NCI-H1105 treated with DMSO at 0.1 percent for 48 hours (cell line): Measurements from ENCODE around the gene RASA3.

ENCODE experiments used
- DNase-seq: peaks from one replicate; lab custom pipeline; 2025; lab: John Stamatoyannopoulos, UW

RASA3 gene

DNA sequence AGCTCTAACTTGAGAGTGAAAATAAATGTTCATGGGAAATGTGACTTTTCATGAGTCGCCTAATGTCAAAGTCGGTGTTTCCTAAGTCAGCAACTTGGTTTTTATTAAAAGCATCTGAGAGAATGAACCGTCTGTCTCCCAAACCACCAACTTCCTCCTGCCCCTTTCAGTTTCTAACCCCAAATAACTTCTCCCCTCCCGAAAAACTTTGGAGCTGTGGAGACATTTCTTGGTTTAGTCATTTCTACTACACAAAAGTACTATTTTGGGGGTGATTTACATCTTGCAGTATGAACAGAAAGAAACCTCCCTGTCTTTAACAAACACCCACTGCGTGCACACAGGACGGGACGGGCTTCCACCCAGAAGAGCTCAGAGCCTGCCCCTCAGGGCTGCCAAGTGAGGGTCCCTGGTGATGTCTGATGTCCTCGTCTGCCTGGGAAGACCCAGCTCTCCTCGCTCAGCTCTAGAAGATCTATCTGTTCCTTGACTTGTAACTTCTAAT, 65.0 kb downstream of the RASA3 start:
- no peak for DNase-seq

DNA sequence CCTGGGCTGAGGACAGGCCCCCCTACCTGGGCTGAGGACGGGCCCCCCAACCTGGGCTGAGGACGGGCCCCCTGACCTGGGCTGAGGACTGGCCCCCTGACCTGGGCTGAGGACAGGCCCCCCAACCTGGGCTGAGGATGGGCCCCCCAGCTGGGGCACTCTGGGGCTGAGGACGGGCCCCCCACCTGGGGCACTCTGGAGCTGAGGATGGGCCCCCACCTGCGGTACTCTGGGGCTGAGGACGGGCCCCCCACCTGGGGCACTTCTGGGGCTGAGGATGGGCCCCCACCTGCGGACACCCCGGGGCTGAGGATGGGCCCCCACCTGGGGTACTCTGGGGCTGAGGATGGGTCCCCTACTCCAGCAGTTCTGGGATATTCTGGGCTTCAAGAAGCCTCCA, 65.5 kb downstream of the RASA3 start:
- no peak for DNase-seq

DNA sequence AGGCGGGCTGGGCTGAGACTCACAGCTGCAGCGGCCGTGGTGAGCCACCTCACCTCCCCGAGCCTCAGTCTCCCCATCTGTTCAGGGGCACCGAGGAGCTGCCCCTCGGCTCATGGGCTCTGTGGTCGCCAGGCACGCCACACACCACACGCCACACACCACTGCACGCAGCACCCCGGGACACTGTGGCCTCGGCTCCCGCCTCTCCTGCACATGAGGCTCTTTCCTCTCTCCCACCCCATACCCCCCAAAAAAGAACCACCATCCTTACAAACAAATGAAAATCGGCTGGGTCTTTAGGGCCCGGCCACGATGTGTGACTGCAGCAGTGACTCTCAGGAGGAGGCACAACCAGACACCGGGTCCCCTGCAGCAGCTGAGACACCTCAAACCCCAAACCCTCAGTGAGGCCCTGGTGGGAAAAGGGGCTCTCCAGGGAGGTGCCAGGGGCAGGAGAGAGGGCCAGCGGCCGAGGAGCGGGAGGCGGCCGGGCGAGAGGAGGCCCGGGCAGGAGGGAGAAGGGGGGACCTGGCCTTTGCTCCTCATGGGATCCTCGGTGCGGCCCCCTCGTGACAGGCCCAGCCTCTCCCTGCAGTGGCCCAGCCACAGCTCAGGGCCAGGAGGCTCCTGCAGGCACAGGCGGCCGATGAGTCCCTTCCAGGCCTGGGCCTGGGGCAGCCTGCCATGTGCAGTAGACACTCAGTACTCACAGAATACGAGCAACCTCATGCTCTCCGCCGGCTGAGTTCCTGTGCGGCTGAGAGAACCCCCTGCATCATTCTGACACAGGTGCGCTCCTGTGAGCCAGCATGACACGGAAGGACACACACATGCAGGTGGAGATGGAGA, 66.3 kb downstream of the RASA3 start:
- no peak for DNase-seq

DNA sequence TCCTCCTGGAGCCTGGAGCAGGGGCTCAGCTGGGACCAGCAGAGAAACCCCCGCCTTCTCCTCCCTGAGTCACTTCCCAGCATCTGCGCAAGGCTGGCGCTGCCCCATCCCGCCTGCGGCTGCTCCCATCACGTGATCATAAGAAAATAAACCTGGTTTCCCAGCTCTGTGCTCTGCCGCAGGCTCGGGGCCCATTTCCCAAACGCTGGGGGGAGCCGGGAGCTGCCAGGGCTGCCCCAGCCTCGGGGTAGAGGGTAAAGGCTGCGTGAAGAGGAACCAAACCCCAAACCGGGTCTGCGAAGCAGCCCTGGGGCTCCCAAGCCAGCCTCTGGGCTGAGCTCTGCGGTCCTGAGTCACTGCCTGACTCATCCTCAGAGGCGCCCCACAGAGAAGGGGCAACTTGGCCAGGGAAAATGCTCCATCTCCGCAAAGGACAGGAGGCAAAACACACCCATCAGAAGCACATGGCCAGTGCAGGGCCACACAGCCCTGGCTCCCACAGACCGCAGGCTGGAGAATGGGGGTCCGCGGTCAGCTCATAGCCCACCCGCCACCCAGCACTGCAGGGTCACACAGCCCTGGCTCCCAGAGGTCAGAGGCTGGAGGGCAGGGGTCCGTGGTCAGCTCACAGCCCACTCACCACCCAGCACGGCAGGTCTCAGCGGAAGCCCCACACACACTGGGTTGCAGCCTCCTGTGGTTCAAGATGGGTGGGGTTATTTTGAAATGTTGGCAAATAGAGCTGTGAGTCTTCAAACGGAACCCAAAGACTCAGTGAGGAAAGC, 67.1 kb downstream of the RASA3 start:
- no peak for DNase-seq

DNA sequence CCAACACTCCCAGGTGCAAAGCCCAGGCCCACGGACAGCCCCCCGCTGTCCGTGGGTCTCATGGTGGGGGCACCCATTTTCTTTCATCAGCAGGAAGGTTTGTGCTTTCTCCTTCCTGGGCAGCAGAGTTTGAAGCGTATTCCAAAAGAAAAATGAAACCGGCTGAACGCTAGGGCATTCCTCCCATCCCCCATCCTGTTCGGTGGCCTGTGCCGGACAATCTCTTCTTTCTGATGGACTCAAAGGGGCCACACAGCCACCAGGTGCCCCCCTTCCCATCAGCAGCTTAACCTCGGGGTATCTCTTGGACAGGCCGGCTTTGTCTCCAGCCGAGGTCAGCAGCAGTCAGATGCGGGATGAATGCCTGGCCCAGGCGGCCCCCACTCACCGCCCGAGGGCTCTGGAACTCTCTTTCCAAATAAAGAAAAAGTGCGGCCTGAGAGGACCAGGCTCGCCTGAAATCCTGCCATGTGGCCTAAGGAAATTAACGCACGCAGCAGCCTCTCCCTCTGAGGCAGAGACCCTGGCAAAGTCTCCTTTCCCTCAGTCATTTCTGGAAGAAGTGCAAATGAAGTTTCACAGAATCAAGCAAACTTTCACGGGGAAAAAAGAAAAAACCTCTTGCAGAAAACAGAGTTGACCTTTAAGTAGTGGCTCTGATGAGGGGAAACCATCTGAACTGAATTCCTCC, 67.8 kb downstream of the RASA3 start:
- no peak for DNase-seq

DNA sequence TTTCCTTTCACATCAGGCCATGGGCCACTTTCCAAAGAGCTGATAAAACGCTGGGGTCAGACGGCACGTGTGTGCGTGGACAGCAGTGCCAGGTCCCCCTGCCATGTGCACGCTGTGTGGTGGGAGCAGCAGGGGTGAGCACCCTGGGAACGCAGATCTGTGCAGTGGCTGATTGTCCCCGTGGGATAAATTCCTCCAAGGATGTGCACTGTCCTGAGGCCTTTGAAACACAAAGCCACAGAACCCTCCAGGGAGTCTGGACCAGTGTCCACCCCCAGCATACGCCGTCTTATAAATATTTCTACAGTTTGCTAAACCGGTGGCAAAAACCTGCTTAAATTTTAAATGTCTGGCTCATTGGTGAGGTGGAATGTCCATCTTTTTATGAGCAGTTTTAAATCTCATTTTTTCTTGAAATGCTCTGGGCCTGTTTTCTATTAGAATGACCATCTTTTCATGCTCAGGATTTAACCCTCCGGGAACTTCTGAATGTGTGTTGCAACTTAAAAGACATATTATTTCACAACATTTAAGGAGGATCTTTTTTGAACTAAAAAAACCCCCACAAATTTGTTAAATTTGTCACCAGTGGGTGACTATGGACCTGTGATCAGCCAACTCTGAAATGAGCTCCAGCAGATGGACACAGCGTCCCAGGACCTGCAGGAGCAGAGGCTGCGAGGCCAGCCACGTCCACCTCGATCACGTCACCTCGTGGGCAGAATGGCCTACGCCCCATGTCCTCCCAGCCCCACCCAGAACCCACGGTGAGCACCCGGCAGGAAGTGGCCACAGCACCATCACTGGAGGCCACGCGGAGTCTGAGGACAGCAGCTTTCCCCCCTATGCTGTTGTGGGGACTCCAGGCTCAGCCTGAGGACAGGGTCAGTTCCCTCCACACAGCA, 68.6 kb downstream of the RASA3 start:
- no peak for DNase-seq

DNA sequence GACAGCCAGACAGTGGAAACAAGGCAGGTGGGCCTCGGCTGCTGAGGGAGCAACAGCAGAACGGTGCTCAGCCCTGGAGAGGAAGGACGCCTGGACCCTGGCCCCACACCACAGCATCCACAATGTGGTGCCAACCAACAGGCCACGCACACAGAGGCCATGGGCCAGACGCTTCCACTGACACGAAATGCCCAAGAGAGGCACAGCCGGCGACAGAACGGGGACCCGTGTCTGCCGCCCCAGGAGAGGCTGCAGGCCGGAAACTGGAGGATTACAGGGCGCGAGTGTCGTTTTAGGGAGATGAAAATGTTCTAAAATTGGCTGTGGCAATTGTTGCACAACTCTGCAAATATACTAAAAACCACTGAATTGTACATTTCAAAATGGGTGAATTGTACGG, 69.7 kb downstream of the RASA3 start:
- DNase-seq: no peak

DNA sequence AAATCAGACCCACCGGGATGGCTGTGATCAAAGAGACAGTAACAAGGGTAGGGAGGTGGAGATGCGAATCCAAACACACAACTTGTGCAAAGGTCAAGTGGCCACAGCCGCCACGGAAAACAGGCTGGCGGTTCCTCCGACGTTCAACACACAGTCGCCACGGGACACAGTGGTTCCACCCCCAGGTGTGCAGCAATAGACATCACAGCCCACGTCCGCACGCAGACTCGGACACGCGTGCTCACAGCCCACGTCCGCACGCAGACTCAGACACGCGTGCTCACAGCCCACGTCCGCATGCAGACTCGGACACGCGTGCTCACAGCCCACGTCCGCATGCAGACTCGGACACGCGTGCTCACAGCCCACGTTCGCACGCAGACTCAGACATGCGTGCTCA, 70.1 kb downstream of the RASA3 start:
- no peak for DNase-seq

DNA sequence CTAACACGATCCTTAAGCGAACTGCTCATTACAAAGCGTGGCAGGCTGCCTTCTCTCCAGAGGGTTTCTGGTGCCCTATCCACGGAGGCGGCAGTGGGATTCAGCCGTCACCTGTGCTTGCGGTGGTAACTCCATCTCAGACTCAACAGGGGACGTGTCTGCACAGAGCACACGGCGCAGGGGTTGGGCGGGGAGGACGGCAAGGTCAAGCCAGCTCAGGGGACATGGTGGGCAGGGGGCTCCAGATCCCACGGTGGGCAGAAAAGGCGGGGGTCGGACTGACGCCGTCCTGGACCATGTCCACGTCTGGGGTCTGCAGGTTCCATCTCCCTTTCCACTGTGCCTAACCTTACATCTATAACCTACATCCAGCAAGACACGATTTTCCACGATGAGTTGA, 70.7 kb downstream of the RASA3 start:
- no peak for DNase-seq

DNA sequence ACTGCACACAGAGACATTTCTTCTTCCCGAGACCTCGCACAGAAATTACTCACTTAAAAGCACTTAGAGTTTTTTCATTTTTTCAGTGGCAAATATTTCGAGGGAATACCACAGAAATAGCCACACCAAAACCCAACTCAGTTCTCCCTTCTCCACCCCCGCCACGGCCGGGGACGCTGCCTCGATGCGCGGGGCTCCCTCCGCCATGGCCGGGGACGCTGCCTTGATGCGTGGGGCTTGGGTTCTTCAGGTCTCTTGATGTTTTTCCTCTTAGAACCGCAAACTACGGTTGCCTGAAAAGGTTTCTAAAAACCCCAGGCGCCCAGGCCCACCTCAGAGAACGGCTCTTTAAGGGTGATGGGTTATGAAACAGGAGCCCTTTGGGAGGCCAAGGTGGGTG, 71.4 kb downstream of the RASA3 start:
- no peak for DNase-seq

DNA sequence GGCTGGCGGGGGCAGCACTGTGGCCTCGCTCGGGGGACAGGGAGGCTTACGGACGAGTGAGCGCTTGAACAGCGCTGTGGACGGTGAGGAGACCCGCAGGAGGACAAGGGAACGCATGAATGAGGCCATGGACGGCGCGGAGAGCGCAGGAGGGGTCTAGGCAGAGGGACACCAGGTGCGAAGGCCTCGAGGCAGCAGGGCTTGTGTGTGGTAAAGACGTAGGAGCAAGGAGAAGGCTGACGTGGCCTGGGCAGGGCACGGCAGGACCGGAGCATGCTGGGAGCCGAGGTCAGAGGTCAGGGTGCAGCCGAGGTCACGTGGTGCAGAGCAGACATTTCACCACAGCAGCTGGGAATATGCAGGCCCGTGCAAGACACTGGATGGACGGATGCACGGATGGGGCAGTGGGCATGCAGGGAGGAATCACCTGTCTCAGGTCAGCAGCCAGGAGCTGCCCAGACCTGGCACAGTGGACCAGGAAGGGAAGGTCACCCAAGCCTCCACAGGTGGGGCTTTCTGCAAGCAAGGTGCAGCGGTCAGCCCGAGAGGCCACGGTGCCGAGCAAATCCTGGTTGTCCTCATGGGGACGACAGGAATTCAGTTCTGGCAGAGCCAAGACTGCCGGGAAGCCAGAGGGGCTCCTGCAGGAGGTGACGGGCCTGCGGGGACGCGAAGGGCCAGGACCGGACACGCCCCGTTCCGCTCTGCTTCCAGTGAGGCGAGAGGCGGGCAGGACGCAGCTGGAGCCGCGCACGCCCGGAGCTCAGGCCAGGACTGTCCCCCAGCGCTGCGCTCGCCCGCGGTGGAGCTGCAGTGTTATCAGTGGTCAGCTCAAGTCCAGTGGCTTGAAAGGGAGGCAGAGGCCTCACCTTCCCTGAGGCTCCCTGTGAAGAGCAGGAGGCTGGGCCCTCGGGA, 72.2 kb downstream of the RASA3 start:
- no peak for DNase-seq

DNA sequence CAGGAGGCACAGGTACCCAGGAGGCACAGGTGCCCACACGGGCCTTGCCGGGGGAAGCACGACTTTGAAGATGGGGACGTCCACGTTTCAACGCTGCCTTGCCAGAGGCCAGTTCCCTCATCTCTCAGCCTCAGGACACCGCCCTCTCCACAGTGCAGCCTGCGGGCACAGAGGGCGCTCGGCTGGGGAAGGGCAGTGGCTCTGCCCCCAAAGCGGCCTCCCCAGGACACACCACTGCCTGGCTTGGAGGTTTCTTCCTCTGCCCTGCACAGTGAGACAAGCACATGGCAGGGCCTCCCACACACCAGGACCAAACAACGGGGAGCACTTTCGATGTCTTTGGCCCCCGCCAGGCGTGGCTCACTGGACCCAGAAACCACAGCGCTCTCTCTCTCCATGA, 73.0 kb downstream of the RASA3 start:
- DNase-seq: no peak

DNA sequence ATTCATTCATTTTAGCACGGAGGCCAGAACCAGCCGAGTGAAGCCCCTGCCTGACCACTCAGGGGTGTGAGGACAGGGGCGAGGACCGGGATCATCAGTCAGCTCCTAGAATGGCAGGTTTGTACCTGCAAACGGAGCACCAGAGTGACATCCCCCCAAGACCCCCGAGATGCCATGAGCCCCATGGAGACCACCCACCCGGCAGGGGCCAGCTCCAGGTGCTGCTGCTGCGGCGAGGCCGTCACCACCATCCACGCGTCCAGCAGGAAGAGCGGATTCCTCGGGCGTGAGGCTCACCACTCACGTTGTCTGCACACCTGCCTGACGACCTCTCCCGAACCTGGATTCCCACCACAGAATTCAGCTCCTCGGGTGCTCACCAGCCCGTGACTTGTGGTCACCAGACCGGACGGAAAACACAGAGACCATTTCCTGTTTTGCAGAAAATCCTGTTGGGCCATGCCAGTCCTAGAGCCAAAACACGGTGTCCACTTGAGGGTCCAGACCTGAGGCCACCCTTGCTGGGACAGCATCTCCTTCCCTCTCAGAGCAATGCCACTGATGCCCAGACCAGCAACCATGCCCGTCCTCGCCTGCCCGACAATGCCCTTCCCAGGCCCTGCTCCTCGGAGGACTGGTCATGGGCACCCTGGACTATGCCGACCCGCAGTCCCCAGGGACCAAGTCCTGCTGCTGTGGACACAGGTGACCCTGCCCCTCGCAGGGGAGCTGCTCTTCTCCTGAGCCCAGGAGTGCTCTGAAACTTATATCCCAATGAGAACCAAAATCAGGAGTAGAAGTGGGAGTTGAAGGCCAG, 74.2 kb downstream of the RASA3 start:
- no peak for DNase-seq

DNA sequence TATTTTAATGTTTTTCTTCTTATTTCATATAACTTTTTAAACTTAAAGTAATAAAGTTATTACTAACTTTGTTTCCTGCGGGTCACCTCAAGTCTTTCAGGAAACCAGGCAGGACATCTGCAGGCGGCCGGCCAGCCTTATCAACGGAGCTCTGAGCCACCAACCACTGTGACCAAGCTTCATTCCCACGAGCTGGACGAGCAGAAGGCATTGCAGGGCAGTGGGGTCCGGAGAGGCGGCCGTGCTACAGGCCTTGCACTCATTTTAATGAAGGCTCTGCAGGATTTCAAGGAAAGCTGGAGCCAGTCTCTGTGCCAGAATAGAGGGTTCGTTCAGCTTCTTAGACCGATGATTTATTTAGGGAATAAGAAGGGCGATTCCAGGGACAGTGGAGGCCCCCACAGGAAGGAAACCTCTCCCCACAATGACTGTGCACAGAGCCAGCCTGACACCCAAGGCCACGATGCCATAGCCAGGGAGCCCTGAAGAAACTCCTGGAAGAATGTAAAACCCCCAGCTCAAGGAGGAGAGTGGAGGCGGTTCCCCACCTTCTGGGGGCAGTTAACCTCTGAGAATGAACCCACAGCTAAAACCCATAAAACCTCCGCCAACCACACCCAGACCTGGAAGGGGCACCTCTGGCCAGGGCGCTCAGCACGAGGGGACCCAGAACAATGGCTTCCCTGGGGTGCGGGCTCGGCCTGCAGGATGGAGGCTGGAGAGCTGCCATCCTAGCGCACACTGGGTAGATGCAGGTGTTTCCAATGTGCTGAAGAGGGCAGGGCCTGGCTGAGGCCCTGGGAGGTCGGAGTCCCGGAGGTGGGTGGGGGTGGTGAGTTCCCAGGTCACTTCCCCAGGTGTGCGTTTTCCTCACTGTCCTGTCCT, 75.0 kb downstream of the RASA3 start:
- no peak for DNase-seq

DNA sequence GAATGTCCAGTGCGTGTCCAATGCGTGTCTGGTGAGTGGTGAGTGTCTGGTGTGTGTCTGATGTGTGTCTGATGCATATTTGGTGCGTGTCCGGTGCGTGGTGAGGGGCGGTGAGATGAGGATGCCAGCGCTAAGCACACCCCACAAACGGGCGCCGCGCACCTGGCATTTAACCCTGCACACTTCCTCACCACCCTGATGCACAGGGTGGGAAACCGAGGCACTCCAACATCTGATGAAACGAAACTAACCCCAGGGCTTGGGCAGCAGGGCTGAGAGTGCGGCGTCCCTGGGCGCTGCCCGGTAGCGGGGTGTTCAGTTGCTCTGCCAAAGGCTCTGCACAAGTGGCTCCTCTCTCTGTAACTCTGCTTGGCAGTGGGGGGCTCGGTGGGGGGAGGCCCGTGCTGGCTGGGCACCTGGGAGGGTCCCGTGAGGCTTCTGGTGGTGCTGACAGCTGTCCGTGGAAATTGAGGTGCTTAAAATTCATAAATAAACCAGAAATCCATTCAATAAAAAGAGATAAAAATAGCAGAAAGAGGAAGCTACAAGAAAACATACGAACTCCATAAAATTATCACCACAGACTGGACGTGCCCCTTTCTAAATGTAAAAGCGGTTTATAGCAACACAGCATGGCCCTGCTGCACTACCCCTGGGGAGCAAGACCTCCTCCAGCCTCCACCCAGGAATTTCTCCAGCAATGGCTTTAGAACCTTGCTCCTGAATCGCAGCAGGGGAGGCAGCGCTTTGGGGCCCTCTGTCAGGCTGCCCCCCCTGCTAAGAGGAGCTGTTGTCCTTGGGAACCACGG, 76.0 kb downstream of the RASA3 start:
- DNase-seq: no peak

DNA sequence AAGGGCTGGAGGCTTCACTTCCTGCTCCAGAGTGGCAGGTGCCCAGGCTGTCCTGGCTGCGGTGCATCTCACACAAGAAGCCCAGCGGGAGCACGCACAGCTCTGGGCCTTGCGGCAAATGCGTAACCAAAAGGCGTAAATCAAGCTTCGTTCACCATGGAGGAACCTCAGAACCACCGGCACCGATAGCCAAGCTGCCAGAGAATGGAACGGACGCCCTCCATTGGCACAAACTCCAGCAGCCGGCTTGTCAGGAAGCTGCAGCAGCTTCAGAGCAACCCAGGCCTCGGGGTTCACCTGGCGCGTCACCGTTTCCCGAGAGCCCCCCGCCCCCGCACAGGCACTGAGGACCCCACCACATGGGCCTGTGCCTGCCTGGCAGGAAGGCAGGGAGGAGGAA, 76.7 kb downstream of the RASA3 start:
- DNase-seq: no peak

DNA sequence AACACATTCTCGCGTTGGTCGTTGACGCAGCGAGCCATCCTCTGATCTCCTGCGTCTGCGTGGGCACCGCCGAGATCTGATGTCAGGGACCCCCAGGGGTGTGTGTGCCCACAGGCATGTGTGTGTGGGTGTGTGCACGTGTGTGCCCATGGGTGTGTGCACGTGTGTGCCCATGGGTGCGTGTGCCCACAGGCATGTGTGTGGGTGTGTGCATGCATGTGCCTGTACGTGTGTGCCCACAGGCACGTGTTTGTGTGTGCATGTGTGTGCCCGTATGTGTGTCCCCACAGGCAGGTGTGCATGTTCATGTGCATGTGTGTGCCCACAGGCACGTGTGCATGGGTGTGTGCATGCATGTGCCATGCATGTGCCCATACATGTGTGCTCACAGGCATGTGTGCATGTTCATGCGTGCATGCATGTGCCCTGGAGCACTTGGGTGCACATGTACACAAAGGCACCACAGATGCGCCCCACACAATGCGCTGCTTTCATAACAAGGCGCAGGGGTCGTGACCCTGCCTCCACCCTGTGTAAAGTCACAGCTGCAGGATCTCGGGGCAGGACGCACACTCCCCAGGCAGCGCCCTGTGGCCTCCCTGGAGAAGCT, 77.5 kb downstream of the RASA3 start:
- no peak for DNase-seq
